Stomach (tissue), 4 donors: ENCODE data around the gene RYR3.

Experiments
- POLR2A ChIP-seq, 4 donors: fragments of 450-650 bp; IDR thresholded peaks; one replicate each; pipeline ENCODE4 v1.6.1; 2016; ENCODE audit warnings: antibody characterized with exemption in 4 of 4, control low read depth in 2 of 4, mild to moderate bottlenecking in 1 of 4, moderate library complexity in 1 of 4
- POLR2AphosphoS5 ChIP-seq, 3 donors: sonication (generic); formaldehyde crosslinking; IDR thresholded peaks; one replicate each; pipeline ENCODE4 v1.6.1; 2016; ENCODE audit warnings: antibody characterized with exemption in 3 of 3
- TF ChIP-seq, protein P1 (sequence below), 7 experiments: fragments of 450-650 bp in 4 of 7; fragments of 200-600 bp in 3 of 7; sonication (generic) in 3 of 7; IDR thresholded peaks; one replicate each; pipeline ENCODE4 v1.5.1; 2016 to 2019; ENCODE audit warnings: antibody characterized with exemption in 7 of 7, control low read depth in 2 of 7, mild to moderate bottlenecking in 1 of 7

DNA sequence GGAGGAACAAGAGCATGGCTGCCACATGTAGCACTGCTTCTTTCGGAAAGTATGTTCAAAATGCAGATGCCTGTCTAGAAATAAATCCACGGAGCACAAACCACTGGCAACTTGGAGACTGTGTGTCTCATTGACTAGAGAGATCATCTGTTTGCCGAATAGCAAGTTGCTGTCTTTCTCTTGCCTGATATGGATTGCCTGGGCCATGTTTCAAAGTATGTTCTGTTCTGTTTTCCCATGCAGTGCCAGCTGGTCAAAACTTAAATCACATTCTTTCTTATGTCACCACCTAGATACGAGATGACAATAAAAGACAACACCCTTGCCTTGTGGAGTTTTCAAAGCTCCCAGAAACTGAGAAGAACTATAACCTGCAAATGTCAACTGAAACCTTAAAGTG, 318.9 kb downstream of the RYR3 start:
- TF ChIP-seq, protein P1, sequence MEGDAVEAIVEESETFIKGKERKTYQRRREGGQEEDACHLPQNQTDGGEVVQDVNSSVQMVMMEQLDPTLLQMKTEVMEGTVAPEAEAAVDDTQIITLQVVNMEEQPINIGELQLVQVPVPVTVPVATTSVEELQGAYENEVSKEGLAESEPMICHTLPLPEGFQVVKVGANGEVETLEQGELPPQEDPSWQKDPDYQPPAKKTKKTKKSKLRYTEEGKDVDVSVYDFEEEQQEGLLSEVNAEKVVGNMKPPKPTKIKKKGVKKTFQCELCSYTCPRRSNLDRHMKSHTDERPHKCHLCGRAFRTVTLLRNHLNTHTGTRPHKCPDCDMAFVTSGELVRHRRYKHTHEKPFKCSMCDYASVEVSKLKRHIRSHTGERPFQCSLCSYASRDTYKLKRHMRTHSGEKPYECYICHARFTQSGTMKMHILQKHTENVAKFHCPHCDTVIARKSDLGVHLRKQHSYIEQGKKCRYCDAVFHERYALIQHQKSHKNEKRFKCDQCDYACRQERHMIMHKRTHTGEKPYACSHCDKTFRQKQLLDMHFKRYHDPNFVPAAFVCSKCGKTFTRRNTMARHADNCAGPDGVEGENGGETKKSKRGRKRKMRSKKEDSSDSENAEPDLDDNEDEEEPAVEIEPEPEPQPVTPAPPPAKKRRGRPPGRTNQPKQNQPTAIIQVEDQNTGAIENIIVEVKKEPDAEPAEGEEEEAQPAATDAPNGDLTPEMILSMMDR (IDR thresholded peaks at IDR 0.05) = no peak
- TF ChIP-seq POLR2AphosphoS5 (IDR thresholded peaks at IDR 0.05) = no peak
- no peak for TF ChIP-seq POLR2A (IDR thresholded peaks at IDR 0.05)
